ENCODE measurements around the gene CALML4.

DNA sequence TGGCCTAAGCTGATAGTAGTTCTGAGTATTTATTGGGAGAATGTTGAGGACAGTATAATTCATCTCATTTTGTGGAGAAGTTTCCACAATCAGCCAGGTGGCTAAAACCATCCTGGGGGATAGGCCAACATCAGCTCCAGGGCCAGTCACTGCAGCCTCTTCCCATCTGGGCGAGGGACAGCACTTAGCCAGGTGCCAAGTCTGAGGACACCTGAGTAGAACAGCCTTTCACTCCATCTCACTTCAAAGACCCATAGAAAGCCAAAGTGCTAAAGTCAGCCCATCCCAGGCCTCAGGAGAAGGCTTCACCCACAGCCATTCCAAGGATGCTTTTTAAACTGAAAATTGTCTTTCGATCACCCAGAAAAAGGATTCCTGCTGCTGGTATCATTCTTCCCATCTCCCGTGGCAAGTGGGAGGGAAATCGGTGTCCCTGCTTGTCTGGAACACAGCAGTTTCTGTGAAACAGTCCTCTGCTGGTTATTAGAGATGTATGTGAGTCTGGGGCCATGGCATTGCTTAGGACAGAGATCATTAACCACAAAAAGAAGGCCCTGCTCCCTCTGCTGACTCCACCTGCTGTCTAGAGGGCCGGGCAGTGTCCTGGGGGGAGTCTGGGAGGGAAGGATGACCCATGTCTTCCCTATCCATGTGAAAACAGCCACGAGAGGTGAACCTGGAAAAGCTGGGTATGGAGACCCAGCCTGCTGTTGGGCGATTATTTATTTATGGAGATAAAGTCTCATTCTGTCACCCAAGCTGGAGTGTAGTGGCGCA, 9.6 kb downstream of the CALML4 start:
- TF ChIP-seq, protein P1, sequence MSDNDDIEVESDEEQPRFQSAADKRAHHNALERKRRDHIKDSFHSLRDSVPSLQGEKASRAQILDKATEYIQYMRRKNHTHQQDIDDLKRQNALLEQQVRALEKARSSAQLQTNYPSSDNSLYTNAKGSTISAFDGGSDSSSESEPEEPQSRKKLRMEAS (IDR thresholded peaks at IDR 0.05; ENCODE audit: low read depth, low read length): no peak
- TF ChIP-seq, protein P2, sequence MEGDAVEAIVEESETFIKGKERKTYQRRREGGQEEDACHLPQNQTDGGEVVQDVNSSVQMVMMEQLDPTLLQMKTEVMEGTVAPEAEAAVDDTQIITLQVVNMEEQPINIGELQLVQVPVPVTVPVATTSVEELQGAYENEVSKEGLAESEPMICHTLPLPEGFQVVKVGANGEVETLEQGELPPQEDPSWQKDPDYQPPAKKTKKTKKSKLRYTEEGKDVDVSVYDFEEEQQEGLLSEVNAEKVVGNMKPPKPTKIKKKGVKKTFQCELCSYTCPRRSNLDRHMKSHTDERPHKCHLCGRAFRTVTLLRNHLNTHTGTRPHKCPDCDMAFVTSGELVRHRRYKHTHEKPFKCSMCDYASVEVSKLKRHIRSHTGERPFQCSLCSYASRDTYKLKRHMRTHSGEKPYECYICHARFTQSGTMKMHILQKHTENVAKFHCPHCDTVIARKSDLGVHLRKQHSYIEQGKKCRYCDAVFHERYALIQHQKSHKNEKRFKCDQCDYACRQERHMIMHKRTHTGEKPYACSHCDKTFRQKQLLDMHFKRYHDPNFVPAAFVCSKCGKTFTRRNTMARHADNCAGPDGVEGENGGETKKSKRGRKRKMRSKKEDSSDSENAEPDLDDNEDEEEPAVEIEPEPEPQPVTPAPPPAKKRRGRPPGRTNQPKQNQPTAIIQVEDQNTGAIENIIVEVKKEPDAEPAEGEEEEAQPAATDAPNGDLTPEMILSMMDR (IDR thresholded peaks at IDR 0.05; ENCODE audit: low read depth, low read length): no peak
- TF ChIP-seq POLR2A (IDR thresholded peaks at IDR 0.05; ENCODE audit: extremely low read depth, insufficient read length): no peak
- no peak for TF ChIP-seq MYC (IDR thresholded peaks at IDR 0.05; ENCODE audit: low read depth, low read length)
